HG03139 (cell line): Measurements from ENCODE around the gene CRADD.
"Not testable (repeated sequence)": the region's sequence is repeated elsewhere in the genome, so short reads cannot be mapped to it uniquely, and the experiment has no call there.

Source experiments
- ATAC-seq: cut with Tn5 transposase; IDR thresholded peaks from one replicate; pipeline ENCODE4 v1.9.1; 2021; ENCODE audit not compliant: unreplicated experiment

Gene CRADD

DNA sequence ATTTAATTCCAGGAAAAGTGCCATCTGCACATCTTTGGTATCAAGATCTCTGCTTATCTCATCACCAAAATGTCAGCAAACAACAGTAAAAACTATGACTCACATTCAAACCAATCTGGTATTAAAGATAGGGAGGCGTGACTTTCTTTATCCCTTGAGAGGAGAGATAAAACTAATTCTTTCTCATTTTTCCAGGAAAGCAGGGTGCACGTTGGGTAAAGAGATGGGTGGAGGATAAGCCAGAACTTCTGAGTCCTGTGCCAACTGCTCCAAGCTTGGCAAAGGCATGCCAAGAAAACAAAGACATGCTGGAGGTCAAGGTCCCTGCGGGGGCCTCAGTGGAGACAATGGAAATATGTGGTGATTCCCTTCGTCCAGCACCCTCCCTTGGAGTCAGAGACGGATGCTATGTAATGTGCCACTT, 245.4 kb downstream of the CRADD start:
- ATAC-seq, result no peak

DNA sequence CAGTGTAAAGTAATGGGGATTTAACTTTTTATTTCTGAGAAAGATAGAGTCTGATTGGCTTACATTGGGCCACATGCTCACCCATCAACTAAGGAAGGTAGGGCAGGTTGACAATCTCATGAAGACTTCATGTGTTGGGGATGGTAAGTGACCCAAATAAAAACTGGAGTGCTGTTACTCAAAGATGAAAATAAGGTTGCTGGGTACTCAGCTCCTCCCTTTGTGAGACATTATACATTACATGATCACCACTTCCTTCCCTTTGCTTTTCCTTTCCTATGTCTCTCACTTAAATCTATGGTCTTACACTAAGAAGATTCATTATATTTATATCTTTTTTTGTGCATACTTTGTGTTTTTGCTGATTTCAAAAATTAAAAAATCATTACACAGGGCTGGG, 247.2 kb downstream of the CRADD start:
- ATAC-seq, result no peak

DNA sequence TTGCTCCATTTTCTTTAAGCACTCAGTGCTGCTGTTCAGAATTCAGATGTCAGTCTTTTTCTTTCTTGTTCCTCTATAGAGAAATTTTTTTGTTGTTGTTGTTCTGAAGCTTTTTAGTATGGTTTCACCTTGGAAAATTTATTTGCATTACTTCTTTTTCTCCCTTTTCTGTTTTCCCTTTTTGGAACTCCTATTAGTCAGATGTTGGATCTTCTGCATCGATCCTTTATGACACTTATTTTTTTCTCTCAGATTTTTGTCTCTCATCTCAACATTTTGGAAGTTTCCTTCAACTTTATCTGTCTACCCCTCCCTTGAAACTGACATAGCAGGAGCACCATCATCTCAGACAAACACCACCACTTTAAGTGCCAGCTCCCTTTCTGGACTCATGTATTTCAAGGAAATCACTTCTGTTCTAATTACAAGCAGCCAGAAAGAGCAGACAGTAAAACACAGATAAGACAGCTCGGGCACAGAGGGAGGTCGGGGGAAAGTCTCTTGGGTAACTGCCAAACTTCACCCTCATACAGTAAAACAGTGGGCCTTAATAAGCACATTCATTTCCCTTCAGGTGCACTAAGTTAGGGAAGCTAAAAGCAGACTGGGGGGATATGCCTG, 248.5 kb downstream of the CRADD start:
- ATAC-seq, result no peak

DNA sequence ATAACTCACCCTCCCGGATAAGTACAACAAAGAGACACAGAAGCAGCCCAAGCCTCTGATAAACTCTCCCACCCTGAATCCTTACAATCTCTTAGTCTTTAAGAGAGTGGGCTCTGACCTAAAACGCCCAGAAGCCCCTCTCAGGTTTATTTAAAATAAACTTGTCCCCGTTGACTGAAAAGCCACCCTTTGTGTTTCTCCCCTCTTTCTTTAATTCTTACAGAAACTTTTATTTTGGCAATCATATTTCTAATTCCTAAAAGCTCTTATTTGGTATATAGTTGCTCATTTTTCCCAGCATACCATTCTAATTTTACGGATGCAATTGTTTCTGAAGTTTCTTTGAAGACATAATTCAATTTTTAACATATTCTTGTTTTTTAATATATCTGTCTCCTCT, 249.1 kb downstream of the CRADD start:
- no peak for ATAC-seq

DNA sequence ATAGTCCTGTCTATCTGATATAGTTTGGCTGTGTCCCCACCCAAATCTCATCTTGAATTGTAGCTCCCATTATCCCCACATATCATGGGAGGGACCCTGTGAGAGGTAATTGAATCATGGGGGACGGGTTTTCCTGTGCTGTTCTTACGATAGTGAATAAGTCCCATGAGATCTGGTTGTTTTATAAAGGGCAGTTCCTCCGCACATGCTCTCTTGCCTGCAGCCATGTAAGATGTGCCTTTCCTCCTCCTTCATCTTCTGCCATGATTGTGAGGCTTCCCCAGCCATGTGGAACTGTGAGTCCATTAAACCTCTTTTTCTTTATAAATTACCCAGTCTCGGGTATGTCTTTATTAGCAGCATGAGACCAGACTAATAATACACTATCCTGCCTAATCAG, 251.9 kb downstream of the CRADD start:
- not testable (repeated sequence) for ATAC-seq

DNA sequence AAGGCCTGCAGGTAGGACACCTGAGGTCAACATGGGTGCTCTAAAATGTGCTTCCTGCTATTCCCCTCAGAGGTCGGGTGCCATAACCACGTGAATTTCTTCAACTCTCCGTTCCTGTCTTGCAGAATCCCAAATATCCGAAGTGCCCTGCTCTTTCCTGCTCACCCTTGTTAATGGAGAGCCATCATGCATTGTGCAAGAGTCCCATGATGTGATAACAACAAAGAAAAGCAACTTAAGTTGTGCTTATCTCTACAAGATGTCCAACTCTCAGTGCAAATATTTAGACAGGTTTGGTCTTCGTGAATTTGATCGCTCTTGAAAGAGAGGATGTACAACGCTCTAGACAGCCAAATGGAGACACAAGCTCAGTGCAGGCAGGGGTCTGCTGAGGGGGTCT, 260.6 kb downstream of the CRADD start:
- no peak for ATAC-seq

DNA sequence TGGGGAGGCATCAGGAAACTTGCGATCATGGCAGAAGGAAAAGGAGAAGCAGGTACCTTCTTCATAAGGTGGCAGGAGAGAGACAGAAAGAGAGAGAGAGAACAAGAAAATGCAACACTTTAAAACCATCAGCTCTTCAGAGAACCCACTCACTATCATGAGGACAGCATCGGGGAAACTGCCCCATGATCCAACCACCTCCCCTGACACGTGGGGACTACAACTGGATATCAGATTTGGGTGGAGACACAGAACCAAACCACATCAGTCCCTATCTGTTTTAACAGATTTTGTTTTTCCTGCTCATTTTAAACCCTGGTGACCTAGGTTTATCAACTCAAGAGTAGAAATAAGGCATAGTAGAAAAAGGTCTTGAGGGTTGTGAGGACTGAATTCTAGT, 261.1 kb downstream of the CRADD start:
- no peak for ATAC-seq

DNA sequence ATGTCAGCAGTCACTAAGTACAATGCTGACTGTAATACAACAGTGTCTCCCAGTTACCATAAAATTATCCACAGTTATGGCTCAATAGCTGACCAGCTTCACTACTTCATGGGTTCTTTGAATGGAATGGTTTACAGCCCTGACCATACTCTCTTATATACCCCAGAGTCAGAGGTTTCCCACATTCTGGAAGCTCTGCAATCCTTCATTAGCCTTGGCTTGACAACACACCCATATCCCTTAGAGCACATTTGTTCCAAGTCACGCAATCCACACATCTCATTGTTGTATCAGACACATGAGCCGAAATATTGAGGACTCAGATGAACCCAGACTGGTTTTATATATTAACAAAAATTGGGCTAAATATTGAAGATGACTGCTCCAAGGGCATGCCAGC, 261.8 kb downstream of the CRADD start:
- no peak for ATAC-seq

DNA sequence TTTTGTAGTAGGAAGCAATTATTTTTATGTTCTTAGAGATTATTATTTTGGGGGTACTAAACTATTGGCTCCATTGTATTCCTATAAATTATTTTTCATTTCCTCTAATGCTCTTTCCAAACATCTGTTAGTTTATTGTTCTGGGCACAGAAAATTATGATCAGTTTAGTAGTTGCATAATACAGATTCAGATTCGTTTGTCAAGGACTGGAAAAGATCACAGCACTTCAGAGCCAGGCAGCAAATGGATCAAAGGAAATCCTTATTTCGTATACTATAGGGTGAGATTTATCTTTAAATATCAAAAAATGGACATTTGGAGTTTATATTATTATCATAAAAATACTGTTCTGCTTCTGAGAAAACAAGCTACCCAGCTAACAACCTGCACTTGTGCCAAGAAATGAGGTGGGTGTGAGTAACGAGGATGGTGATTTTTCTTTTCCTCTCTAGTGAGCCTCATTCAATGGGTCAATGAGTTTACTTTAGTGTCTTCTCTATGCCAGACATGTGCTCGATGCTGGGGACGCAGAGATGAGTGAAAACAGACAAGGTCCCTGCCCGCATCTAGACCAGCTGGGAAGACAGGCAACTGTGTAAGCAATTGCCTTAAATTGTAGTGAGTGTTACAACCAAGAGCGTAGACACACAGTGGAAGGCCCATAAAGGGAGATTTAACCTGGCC, 262.6 kb downstream of the CRADD start:
- no peak for ATAC-seq

DNA sequence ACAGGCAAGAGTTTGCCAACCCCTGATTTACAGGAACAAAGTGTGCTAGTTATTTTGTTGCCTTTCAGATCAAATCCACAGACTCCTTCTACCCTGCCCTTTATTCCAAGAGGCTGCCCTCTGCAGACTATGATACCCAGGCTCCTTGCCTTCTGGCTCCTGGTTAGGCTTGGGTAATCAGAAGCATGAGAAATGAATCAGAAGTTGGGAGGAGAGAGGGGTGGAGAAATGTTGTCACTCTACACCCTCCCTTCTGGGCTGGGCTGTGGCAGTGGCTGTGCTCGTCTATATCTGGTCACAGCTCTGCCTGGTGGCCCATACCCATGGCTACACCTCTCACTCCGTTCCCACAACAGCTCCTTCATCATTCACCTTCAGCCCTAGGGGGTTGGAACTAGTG, 266.6 kb downstream of the CRADD start:
- no peak for ATAC-seq

DNA sequence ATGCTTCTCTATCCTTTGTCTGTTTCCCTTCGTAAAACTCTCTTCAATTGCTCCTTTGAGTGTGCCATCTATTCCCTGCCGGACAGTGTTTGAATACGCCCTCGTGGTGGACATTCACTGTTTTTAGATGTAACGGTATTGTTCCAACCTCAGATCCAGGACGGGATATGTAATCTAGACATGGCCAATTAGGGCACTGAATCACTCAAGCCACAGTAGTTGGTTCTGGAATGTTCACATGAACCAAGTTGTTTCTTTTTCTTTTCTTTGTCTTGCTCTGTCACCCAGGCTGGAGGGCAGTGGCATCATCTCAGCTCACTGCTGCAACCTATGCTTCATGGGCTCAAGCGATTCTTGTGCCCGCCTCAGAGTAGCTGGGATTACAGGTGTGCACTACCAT, 267.0 kb downstream of the CRADD start:
- no peak for ATAC-seq
